CD8-positive, alpha-beta memory T cell (primary cell): ENCODE measurements around the gene MTF2. TPM values are rescaled to one million over a fixed set of nuclear protein-coding genes. Genes with fewer than 3 reads are reported as not detected.

Source experiments
- polyA plus RNA-seq: library from polyadenylated mRNA; unstranded; fragments of 300-500 nt; fragmentation: Illumina TruSeq; gene quantifications from one replicate; pipeline ENCODE4 v1.2.3, GENCODE V29; 2021
- total RNA-seq, 2 experiments: library from RNA; stranded (reverse); gene quantifications; one replicate each; pipeline ENCODE4 v1.2.3, GENCODE V29; 2021

MTF2 gene
- total and polyA plus RNA-seq, 3 experiments from 2014 or later, result 42.1 to 66.7 (median 43.4) TPM

Other genes starting within 250 kb of the MTF2 start
- gene RPL5, start 247.2 kb upstream of the MTF2 start, total RNA-seq, result 1,000 to 10,000 TPM; 1,428 to 1,468 TPM
- gene RPL5, start 247.2 kb upstream of the MTF2 start, polyA plus RNA-seq, result 2,256 TPM
- 10 to 100 TPM; 10.9 to 12.9 TPM for gene DIPK1A, start 117.8 kb upstream of the MTF2 start, total RNA-seq
- 15.7 TPM for gene DIPK1A, start 117.8 kb upstream of the MTF2 start, polyA plus RNA-seq
- 10 to 100 TPM; 37.9 to 38.9 TPM for gene TMED5, start 101.1 kb downstream of the MTF2 start, total RNA-seq
- gene TMED5, start 101.1 kb downstream of the MTF2 start, polyA plus RNA-seq, result 28.9 TPM
- 10 to 100 TPM; 10.7 to 11.5 TPM for gene CCDC18, start 101.4 kb downstream of the MTF2 start, total RNA-seq
- 9.6 TPM for gene CCDC18, start 101.4 kb downstream of the MTF2 start, polyA plus RNA-seq